H9 (cell line): ENCODE data around the gene ANKMY2. TPM values are rescaled to one million over a fixed set of nuclear protein-coding genes. Genes with fewer than 3 reads are reported as not detected.

ENCODE experiments used
- DNase-seq: peaks from one replicate; pipeline ENCODE4 v3.0.0-alpha.2; 2017
- H2AFZ ChIP-seq: one replicate; pipeline ENCODE4 v1.6.1; 2013; ENCODE audit warnings: mild to moderate bottlenecking, low read length, control low read depth, moderate library complexity
- H2AK5ac ChIP-seq: 2 replicates; pipeline ENCODE4 v1.6.1; 2013; ENCODE audit warnings: low read length, control low read depth, mixed read lengths; ENCODE audit not compliant: insufficient read length
- H2BK120ac ChIP-seq: one replicate; pipeline ENCODE4 v1.6.1; 2013; ENCODE audit warnings: low read depth, mild to moderate bottlenecking, low read length, control low read depth, inconsistent platforms; ENCODE audit not compliant: poor library complexity, severe bottlenecking
- H2BK12ac ChIP-seq: 2 replicates; pipeline ENCODE4 v1.6.1; 2013; ENCODE audit warnings: low read length, control low read depth, mixed read lengths, low read depth; ENCODE audit not compliant: insufficient read length
- H2BK15ac ChIP-seq: 2 replicates; pipeline ENCODE4 v1.6.1; 2013; ENCODE audit warnings: low read depth, low read length, control low read depth
- H2BK20ac ChIP-seq: one replicate; pipeline ENCODE4 v1.6.1; 2013; ENCODE audit warnings: low read depth, mild to moderate bottlenecking, low read length, control low read depth, inconsistent platforms; ENCODE audit not compliant: poor library complexity, severe bottlenecking
- H2BK5ac ChIP-seq: 2 replicates; pipeline ENCODE4 v1.6.1; 2013; ENCODE audit warnings: low read length, control low read depth, mixed read lengths; ENCODE audit not compliant: insufficient read length
- H3K14ac ChIP-seq: 2 replicates; pipeline ENCODE4 v1.6.1; 2013; ENCODE audit warnings: low read length, control low read depth; ENCODE audit not compliant: insufficient read depth
- H3K18ac ChIP-seq: 2 replicates; pipeline ENCODE4 v1.6.1; 2013; ENCODE audit warnings: low read depth, mild to moderate bottlenecking, mixed read lengths, low read length, control low read depth; ENCODE audit not compliant: insufficient read length
- H3K23ac ChIP-seq: 2 replicates; pipeline ENCODE4 v1.6.1; 2013; ENCODE audit warnings: low read length, control low read depth, mixed read lengths, low read depth; ENCODE audit not compliant: insufficient read length
- H3K23me2 ChIP-seq: 2 replicates; pipeline ENCODE4 v1.6.1; 2013; ENCODE audit warnings: low read depth, mild to moderate bottlenecking, mixed read lengths, low read length, control low read depth; ENCODE audit not compliant: insufficient read length, poor library complexity, severe bottlenecking
- H3K27ac ChIP-seq: 2 replicates; pipeline ENCODE4 v1.5.1; 2013; ENCODE audit warnings: low read length, control low read depth, mixed read lengths, low read depth; ENCODE audit not compliant: insufficient read length
- H3K27me3 ChIP-seq: 2 replicates; pipeline ENCODE4 v1.6.1; 2013; ENCODE audit warnings: low read length, control low read depth, inconsistent platforms; ENCODE audit not compliant: insufficient read depth
- H3K4ac ChIP-seq: 2 replicates; pipeline ENCODE4 v1.6.1; 2013; ENCODE audit warnings: low read depth, mild to moderate bottlenecking, control low read depth, inconsistent platforms, low read length, moderate library complexity
- H3K4me1 ChIP-seq: 2 replicates; pipeline ENCODE4 v1.6.1; 2013; ENCODE audit warnings: low read length, control low read depth, inconsistent platforms; ENCODE audit not compliant: insufficient read depth
- H3K4me2 ChIP-seq: 2 replicates; pipeline ENCODE4 v1.6.1; 2013; ENCODE audit warnings: low read length, control low read depth, mixed read lengths; ENCODE audit not compliant: insufficient read length, insufficient read depth
- H3K56ac ChIP-seq: 2 replicates; pipeline ENCODE4 v1.6.1; 2013; ENCODE audit warnings: low read depth, mild to moderate bottlenecking, mixed read lengths, low read length, control low read depth; ENCODE audit not compliant: insufficient read length
- H3K79me1 ChIP-seq: 2 replicates; pipeline ENCODE4 v1.6.1; 2013; ENCODE audit warnings: low read depth, mild to moderate bottlenecking, moderate library complexity, low read length, control low read depth, inconsistent platforms; ENCODE audit not compliant: insufficient read depth, poor library complexity, severe bottlenecking
- H3K79me2 ChIP-seq: 2 replicates; pipeline ENCODE4 v1.6.1; 2013; ENCODE audit warnings: low read length, control low read depth, inconsistent platforms; ENCODE audit not compliant: insufficient read depth
- H3K9ac ChIP-seq: 2 replicates; pipeline ENCODE4 v1.6.1; 2013; ENCODE audit warnings: low read length, control low read depth, mixed read lengths; ENCODE audit not compliant: insufficient read length; ENCODE audit errors: extremely low read depth
- H3K9me3 ChIP-seq: one replicate; pipeline ENCODE4 v1.6.1; 2013; ENCODE audit warnings: low read depth, low read length, inconsistent platforms; ENCODE audit not compliant: control insufficient read depth
- H3T11ph ChIP-seq: one replicate; pipeline ENCODE4 v1.6.1; 2013; ENCODE audit warnings: mild to moderate bottlenecking, low read length, control low read depth, inconsistent platforms
- H4K20me1 ChIP-seq: one replicate; pipeline ENCODE4 v1.6.1; 2013; ENCODE audit not compliant: control insufficient read depth, insufficient read length, insufficient read depth
- H4K5ac ChIP-seq: 2 replicates; pipeline ENCODE4 v1.6.1; 2013; ENCODE audit warnings: low read depth, mild to moderate bottlenecking, mixed read lengths, low read length, control low read depth; ENCODE audit not compliant: insufficient read length
- H4K8ac ChIP-seq: replicated peaks from 2 replicates; pipeline ENCODE4 v1.6.1; 2013; ENCODE audit warnings: low read length, control low read depth, mixed read lengths, low read depth; ENCODE audit not compliant: insufficient read length
- H4K91ac ChIP-seq: 2 replicates; pipeline ENCODE4 v1.6.1; 2013; ENCODE audit warnings: low read depth, mild to moderate bottlenecking, moderate library complexity, mixed read lengths, low read length, control low read depth; ENCODE audit not compliant: insufficient read length
- H3K27ac Mint-ChIP-seq, 3 experiments: 2 replicates in 2 of 3; 3 replicates in 1 of 3; pipeline ENCODE4 v1.8.0; 2020 to 2021; ENCODE audit warnings: mixed read lengths in 3 of 3, mild to moderate bottlenecking in 1 of 3, moderate library complexity in 1 of 3
- H3K27me3 Mint-ChIP-seq: 2 replicates; pipeline ENCODE4 v1.8.0; 2021; ENCODE audit warnings: low read depth, mild to moderate bottlenecking, moderate library complexity, mixed read lengths
- H3K36me3 Mint-ChIP-seq, 3 experiments: 2 replicates in 2 of 3; 3 replicates in 1 of 3; pipeline ENCODE4 v1.8.0; 2020 to 2021; ENCODE audit warnings: low read depth in 3 of 3, mixed read lengths in 3 of 3; ENCODE audit not compliant: insufficient read depth in 1 of 3
- H3K4me1 Mint-ChIP-seq, 2 experiments: 2 replicates each; pipeline ENCODE4 v1.8.0; 2020; ENCODE audit warnings: mixed read lengths in 2 of 2
- H3K4me3 Mint-ChIP-seq, 2 experiments: 2 replicates in 1 of 2; 3 replicates in 1 of 2; pipeline ENCODE4 v1.8.0; 2020 to 2021; ENCODE audit warnings: mild to moderate bottlenecking in 2 of 2, mixed read lengths in 2 of 2, moderate library complexity in 1 of 2
- H3K9me3 Mint-ChIP-seq, 2 experiments: 2 replicates in 1 of 2; 3 replicates in 1 of 2; pipeline ENCODE4 v1.8.0; 2020; ENCODE audit warnings: mild to moderate bottlenecking in 2 of 2, mixed read lengths in 2 of 2, moderate library complexity in 1 of 2
- WGBS: extraction: QIAGEN DNeasy Blood & Tissue Kit; methylation state at CpG from one replicate; pipeline ENCODE4 v1.1.7; 2013; ENCODE audit warnings: missing lambda C conversion rate, low lambda C conversion rate, mixed read lengths; ENCODE audit not compliant: insufficient read length; ENCODE audit errors: extremely low coverage; 5-methylcytosine and 5-hydroxymethylcytosine counted together
- total RNA-seq: library from RNA; stranded (reverse); gene quantifications from 2 replicates; pipeline ENCODE4 v1.2.1, GENCODE V29; 2021
- TF ChIP-seq, protein P1 (sequence below): fragments of 200-600 bp; sonication (generic); conservative IDR thresholded peaks from 3 replicates; pipeline ENCODE4 v1.8.0; 2021; ENCODE audit warnings: antibody characterized with exemption, mild to moderate bottlenecking

The ANKMY2 gene
- total RNA-seq, 1 experiment from 2014 or later = 12.7 TPM

DNA sequence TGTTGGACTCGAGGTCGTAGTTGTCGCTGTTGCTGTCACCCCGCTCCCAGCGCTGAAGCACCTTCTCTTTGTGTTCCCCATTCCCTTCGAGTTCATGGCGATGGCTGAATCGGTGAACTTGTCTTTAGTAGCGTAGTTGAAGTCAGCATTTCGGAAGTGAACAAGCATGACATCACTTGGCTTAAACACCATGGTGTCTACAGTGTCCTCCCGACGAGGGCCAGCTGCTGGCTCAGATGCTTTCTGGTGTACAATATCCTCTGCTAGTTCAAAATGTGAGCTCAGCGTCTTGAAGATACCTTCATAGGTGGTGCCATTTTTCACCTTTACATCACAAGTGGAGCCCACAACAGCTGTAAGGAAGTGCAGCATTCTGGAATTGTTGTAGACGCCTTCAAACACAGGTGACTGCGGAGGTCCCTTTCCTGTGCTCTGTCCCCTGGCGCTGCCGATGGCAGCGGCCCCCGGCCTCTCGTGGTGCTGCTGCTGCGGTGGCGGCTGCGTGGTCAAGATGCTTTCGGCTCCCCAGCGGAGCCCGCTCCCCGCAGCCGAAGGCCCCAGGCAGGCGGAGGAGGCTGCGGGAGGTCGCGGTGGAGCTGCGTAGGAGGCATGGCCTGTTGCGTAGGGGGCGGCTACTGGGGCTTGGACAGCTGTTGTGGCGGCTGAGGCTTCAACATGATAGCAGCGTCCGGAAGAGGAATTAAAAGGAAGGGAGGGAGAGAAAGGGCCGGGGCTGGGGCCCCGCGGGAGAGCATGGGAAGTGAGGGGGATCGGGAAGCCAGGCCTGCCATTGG is 59.3 kb downstream of the ANKMY2 start:
- H3K56ac ChIP-seq = no peak overlapping the region
- no peak overlapping the region for H4K91ac ChIP-seq
- no peak overlapping the region for H2BK15ac ChIP-seq
- DNase-seq = no peak
- Mint-ChIP-seq H3K4me3 (no peak overlapping the region), H3K9me3 (no peaks in the 10 kb centered on the region), H3K27me3 (peaks cover 3% of the 10 kb centered on the region; the same call in 1 of the 2 replicates), H3K36me3 (peaks cover 0 to 2% (median 0%) of the 10 kb centered on the region in 3 experiments; a peak in 2 of 7 replicates), H3K4me1 (peaks cover 9 to 19% of the 10 kb centered on the region in 2 experiments), H3K27ac (no peak overlapping the region)
- H4K8ac ChIP-seq = no peak overlapping the region
- H2AFZ ChIP-seq = no peak overlapping the region
- no peak overlapping the region for H3K27ac ChIP-seq
- H2BK12ac ChIP-seq = no peak overlapping the region
- H4K20me1 ChIP-seq = no peaks in the 10 kb centered on the region
- TF ChIP-seq, protein P1, sequence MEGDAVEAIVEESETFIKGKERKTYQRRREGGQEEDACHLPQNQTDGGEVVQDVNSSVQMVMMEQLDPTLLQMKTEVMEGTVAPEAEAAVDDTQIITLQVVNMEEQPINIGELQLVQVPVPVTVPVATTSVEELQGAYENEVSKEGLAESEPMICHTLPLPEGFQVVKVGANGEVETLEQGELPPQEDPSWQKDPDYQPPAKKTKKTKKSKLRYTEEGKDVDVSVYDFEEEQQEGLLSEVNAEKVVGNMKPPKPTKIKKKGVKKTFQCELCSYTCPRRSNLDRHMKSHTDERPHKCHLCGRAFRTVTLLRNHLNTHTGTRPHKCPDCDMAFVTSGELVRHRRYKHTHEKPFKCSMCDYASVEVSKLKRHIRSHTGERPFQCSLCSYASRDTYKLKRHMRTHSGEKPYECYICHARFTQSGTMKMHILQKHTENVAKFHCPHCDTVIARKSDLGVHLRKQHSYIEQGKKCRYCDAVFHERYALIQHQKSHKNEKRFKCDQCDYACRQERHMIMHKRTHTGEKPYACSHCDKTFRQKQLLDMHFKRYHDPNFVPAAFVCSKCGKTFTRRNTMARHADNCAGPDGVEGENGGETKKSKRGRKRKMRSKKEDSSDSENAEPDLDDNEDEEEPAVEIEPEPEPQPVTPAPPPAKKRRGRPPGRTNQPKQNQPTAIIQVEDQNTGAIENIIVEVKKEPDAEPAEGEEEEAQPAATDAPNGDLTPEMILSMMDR = no peak
- H3K23me2 ChIP-seq = no peaks in the 10 kb centered on the region
- no peaks in the 10 kb centered on the region for H3K9me3 ChIP-seq
- H4K5ac ChIP-seq = no peak overlapping the region
- no peak overlapping the region for H2BK5ac ChIP-seq
- no peaks in the 10 kb centered on the region for H3K79me2 ChIP-seq
- no peak overlapping the region for H2AK5ac ChIP-seq
- peaks cover 2% of the 10 kb centered on the region; the same call in 1 of the 2 replicates for H3K4me1 ChIP-seq
- no peak overlapping the region for H3K14ac ChIP-seq
- no peak overlapping the region for H2BK20ac ChIP-seq
- no peak overlapping the region for H3K4ac ChIP-seq
- H2BK120ac ChIP-seq = no peak overlapping the region
- H3K9ac ChIP-seq = no peak overlapping the region
- no peak overlapping the region for H3T11ph ChIP-seq
- no peaks in the 10 kb centered on the region for H3K79me1 ChIP-seq
- H3K4me2 ChIP-seq = no peak overlapping the region
- no peaks in the 10 kb centered on the region for H3K27me3 ChIP-seq
- H3K23ac ChIP-seq = no peak overlapping the region
- WGBS = no CpG with 5 or more reads among the region's 42 CpGs
- H3K18ac ChIP-seq = no peak overlapping the region
